OCI-LY1 (cell line): ENCODE results near the gene TMC2.
"Not testable (repeated sequence)": the region's sequence is repeated elsewhere in the genome, so short reads cannot be mapped to it uniquely, and the experiment has no call there.

Experiments used
- H2AFZ ChIP-seq: fragments of 200-600 bp; sonication (generic), shearing (Covaris generic); 2 replicates; pipeline ENCODE4 v1.6.0; 2014; ENCODE audit warnings: antibody characterized with exemption, mild to moderate bottlenecking, low read length
- H3F3A ChIP-seq: fragments of 200-600 bp; sonication (generic), shearing (Covaris generic); 2 replicates; pipeline ENCODE4 v1.6.0; 2014; ENCODE audit warnings: mild to moderate bottlenecking, antibody characterized with exemption, low read length, moderate library complexity; ENCODE audit not compliant: insufficient read depth
- H3K27ac ChIP-seq: fragments of 200-600 bp; sonication (generic); 2 replicates; pipeline ENCODE4 v1.5.1; 2014; ENCODE audit warnings: low read length, mixed run types, mild to moderate bottlenecking, low read depth; ENCODE audit not compliant: poor library complexity, severe bottlenecking
- H3K27me3 ChIP-seq: fragments of 200-600 bp; sonication (generic); 2 replicates; pipeline ENCODE4 v1.6.0; 2014; ENCODE audit warnings: antibody characterized with exemption, mild to moderate bottlenecking, low read length, moderate library complexity; ENCODE audit not compliant: insufficient read depth
- H3K36me3 ChIP-seq: fragments of 200-600 bp; sonication (generic); 2 replicates; pipeline ENCODE4 v1.6.1; 2014; ENCODE audit warnings: mild to moderate bottlenecking, antibody characterized with exemption, low read length, moderate library complexity, mixed read lengths; ENCODE audit not compliant: insufficient read depth
- H3K4me1 ChIP-seq: fragments of 200-600 bp; sonication (generic); 2 replicates; pipeline ENCODE4 v1.5.1; 2014; ENCODE audit warnings: mild to moderate bottlenecking, low read length, moderate library complexity; ENCODE audit not compliant: insufficient read depth, severe bottlenecking
- H3K4me2 ChIP-seq: fragments of 200-600 bp; sonication (generic), shearing (Covaris generic); 2 replicates; pipeline ENCODE4 v1.6.1; 2014; ENCODE audit warnings: low read length
- H3K4me3 ChIP-seq: fragments of 200-600 bp; sonication (generic); 2 replicates; pipeline ENCODE4 v1.5.1; 2014; ENCODE audit warnings: low read length, low read depth, mild to moderate bottlenecking, mixed read lengths; ENCODE audit not compliant: poor library complexity, severe bottlenecking
- H3K79me2 ChIP-seq: fragments of 200-600 bp; shearing (Covaris generic); 2 replicates; pipeline ENCODE4 v1.6.1; 2016; ENCODE audit warnings: mixed run types, low read length, mixed read lengths; ENCODE audit not compliant: insufficient read depth
- H3K9ac ChIP-seq: fragments of 200-600 bp; sonication (generic), shearing (Covaris generic); 2 replicates; pipeline ENCODE4 v1.6.1; 2014; ENCODE audit warnings: mild to moderate bottlenecking, low read length, mixed read lengths
- H3K9me2 ChIP-seq: fragments of 200-600 bp; sonication (generic), shearing (Covaris generic); 2 replicates; pipeline ENCODE4 v1.6.1; 2014; ENCODE audit warnings: low read depth, mild to moderate bottlenecking, low read length, mixed read lengths
- H3K9me3 ChIP-seq: fragments of 200-600 bp; shearing (Covaris generic); 2 replicates; pipeline ENCODE4 v1.6.1; 2014; ENCODE audit warnings: low read length, mixed read lengths
- H4K20me1 ChIP-seq: fragments of 200-600 bp; sonication (generic), shearing (Covaris generic); 2 replicates; pipeline ENCODE4 v1.6.0; 2016; ENCODE audit warnings: mild to moderate bottlenecking, low read length; ENCODE audit not compliant: insufficient read depth
- EZH2 ChIP-seq: fragments of 200-600 bp; sonication (generic), shearing (Covaris generic); IDR thresholded peaks from 2 replicates; pipeline ENCODE4 v1.8.0; 2017; ENCODE audit warnings: borderline replicate concordance, mixed run types, mild to moderate bottlenecking, antibody characterized with exemption, low read length, moderate library complexity, mixed read lengths
- TF ChIP-seq, protein P1 (sequence below): fragments of 200-600 bp; sonication (generic), shearing (Covaris generic); IDR thresholded peaks from 2 replicates; pipeline ENCODE4 v1.5.1; 2017; ENCODE audit warnings: mild to moderate bottlenecking, antibody characterized with exemption, low read length, moderate library complexity, mixed read lengths

TMC2 gene

DNA sequence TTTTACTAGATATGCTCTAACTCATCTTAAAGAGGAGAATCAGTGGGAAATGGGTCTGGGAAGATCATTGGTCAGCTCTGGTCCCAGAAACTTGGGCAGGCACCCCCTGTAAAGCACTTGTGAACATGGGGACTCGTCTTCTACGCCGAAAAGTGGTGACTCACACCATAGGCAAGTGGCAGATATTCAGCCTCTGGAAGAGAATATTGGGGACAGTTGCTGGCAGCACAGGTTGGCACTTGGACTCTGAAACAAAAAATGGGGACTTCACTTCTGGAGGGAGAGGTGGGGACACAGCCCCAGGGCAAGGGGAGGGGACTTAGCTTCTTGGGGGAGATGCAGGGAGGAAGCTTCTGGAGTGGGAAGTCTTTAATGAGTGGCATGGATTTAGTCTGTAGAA lies 15.8 kb upstream of the TMC2 start:
- Histone ChIP-seq H3K4me1 (peaks cover 8% of the 10 kb centered on the region), H3K27me3 (no peaks in the 10 kb centered on the region), H3K9me2 (no peaks in the 10 kb centered on the region), H3F3A (no peaks in the 10 kb centered on the region), H3K9me3 (no peaks in the 10 kb centered on the region), H3K9ac (no peak overlapping the region), H2AFZ (no peak overlapping the region), H3K4me2 (no peak overlapping the region), H3K27ac (no peak overlapping the region), H4K20me1 (no peaks in the 10 kb centered on the region), H3K79me2 (no peaks in the 10 kb centered on the region), H3K36me3 (no peaks in the 10 kb centered on the region), H3K4me3 (no peak overlapping the region)
- TF ChIP-seq EZH2 = no peak
- TF ChIP-seq, protein P1, sequence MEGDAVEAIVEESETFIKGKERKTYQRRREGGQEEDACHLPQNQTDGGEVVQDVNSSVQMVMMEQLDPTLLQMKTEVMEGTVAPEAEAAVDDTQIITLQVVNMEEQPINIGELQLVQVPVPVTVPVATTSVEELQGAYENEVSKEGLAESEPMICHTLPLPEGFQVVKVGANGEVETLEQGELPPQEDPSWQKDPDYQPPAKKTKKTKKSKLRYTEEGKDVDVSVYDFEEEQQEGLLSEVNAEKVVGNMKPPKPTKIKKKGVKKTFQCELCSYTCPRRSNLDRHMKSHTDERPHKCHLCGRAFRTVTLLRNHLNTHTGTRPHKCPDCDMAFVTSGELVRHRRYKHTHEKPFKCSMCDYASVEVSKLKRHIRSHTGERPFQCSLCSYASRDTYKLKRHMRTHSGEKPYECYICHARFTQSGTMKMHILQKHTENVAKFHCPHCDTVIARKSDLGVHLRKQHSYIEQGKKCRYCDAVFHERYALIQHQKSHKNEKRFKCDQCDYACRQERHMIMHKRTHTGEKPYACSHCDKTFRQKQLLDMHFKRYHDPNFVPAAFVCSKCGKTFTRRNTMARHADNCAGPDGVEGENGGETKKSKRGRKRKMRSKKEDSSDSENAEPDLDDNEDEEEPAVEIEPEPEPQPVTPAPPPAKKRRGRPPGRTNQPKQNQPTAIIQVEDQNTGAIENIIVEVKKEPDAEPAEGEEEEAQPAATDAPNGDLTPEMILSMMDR = no peak

DNA sequence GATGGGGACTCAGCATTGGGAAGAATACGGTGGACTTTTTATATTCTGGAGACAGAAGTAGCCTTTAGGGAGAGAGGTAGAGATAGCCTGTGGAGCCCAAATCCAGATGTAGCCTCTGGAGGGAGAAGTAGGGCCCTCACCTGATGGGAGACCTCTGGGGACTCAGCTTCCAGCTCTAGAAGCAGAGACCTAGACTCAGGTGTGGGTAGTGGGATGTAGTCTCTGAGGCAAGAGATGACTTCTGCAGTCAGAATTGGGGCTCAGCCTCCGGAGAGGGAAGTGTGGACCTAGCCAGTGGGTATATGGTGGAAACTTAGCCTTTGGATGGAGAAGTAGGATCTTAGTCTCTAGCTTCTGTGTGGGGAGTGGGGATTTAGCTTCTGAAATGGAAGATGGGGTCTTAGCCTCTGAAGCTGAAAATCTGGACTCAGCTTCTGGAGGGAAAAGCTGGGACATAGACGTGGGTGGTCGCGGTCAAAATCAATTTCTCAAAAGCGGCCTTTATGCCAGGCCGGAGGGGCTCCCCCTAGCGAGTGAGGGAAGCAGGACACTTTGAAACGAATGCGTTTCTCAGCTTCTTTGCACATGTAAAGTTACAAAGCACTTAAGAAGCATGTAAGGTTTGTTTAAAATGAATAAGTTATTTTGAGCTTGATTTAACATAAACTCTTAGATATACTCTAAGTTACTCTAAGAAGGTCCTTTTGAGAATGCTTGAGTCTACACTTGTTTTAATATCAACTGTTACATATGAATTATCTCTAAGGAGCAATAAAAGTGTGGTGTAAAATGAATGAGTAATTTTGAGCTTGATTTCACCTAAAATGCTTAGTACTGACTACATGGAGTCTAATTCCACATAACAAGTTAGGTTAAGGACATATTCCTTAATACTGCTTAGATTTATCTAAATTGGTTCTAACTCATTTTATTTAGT lies 14.7 kb upstream of the TMC2 start:
- no peaks in the 10 kb centered on the region for H3K9me3 ChIP-seq
- no peak for TF ChIP-seq EZH2
- TF ChIP-seq, protein P1 = peak; percentile 91
- no peak overlapping the region for H3K4me2 ChIP-seq
- no peaks in the 10 kb centered on the region for H3K79me2 ChIP-seq
- no peaks in the 10 kb centered on the region for H3K27me3 ChIP-seq
- no peaks in the 10 kb centered on the region for H4K20me1 ChIP-seq
- H3K4me1 ChIP-seq = peaks cover 8% of the 10 kb centered on the region
- no peaks in the 10 kb centered on the region for H3K36me3 ChIP-seq
- H3K27ac ChIP-seq = no peak overlapping the region
- H3K9ac ChIP-seq = no peak overlapping the region
- H2AFZ ChIP-seq = no peak overlapping the region
- H3K4me3 ChIP-seq = no peak overlapping the region
- no peaks in the 10 kb centered on the region for H3K9me2 ChIP-seq
- no peaks in the 10 kb centered on the region for H3F3A ChIP-seq

DNA sequence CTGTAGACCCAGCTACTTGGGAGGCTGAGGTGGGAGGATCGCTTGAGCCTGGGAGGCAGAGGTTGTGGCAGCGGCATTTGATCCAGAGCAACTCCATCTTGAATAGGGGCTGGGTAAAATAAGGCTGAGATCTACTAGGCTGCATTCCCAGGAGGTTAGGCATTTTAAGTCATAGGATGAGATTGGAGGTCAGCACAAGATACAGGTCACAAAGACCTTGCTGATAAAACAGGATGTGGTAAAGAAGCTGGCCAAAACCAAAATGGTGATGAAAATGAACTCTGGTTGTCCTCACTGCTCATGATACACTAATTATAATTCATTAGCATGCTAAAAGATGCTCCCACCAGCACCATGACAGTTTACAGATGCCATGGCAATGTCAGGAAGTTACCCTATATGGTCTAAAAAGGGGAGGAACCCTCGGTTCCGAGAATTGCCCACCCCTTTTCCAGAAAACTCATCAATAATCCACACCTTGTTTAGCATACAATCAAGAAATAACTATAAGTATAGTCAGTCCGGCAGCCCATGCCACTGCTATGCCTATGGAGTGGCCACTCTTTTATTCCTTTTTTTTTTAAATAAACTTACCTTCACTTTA lies 13.4 kb upstream of the TMC2 start:
- not testable (repeated sequence) for H3K27me3 ChIP-seq, H4K20me1 ChIP-seq, H2AFZ ChIP-seq, H3K4me3 ChIP-seq, H3K36me3 ChIP-seq, H3K9me3 ChIP-seq, H3F3A ChIP-seq, H3K27ac ChIP-seq, H3K9me2 ChIP-seq, H3K4me1 ChIP-seq, H3K4me2 ChIP-seq, H3K9ac ChIP-seq, H3K79me2 ChIP-seq
